HepG2 (cell line): ENCODE measurements around the gene KANSL1. TPM values are rescaled to one million over a fixed set of nuclear protein-coding genes. Genes with fewer than 3 reads are reported as not detected.

ENCODE experiments used
- ATAC-seq: fragments of 200-7000 bp; cut with Tn5 transposase; 3 replicates; pipeline ENCODE4 v1.9.1; 2020; ENCODE audit warnings: mild to moderate bottlenecking, moderate library complexity
- BruUV-seq: library from RNA; stranded (reverse); fragments of 400-500 nt; replicated peaks from 2 replicates; lab custom pipeline; 2021; lab: Mats Ljungman, UMichigan
- CTCF ChIA-PET: fragments of 300-600 bp; formaldehyde crosslinking; extraction: SDS; loops from one replicate; lab custom pipeline; 2021; ENCODE audit warnings: low total read pairs, inconsistent platforms, low intra/inter-chr PET ratio; lab: Yijun Ruan, JAX
- POLR2A ChIA-PET: fragments of 350-600 bp; sonication (Branson Sonifier 250); formaldehyde crosslinking; loops from one replicate; lab custom pipeline; 2020; ENCODE audit warnings: antibody characterized with exemption, inconsistent platforms; lab: Yijun Ruan, JAX
- DNase-seq: peaks from one replicate; pipeline ENCODE4 v3.0.0-alpha.2; 2015; ENCODE audit warnings: low spot score
- FAIRE-seq: peaks from 3 replicates; lab custom pipeline; 2011; peaks lifted over from hg19 to GRCh38; lab: Jason Lieb, UNC
- H2AFZ ChIP-seq: one replicate; pipeline ENCODE4 v1.6.1; 2011; ENCODE audit warnings: low read length, inconsistent platforms
- H3K27ac ChIP-seq: fragments of 300-600 bp; 3 replicates; pipeline ENCODE4 v1.8.0; 2011; ENCODE audit warnings: mixed run types, mild to moderate bottlenecking, mixed read lengths, low read length, inconsistent platforms; ENCODE audit not compliant: insufficient read depth; ENCODE audit errors: extremely low read length
- H3K27me3 ChIP-seq, 2 experiments: fragments of 200-600 bp in 1 of 2; 2 replicates in 1 of 2; 3 replicates in 1 of 2; pipeline versions ENCODE4 v1.6.0 to v1.8.0; 2011; ENCODE audit warnings: low read length in 2 of 2, mild to moderate bottlenecking in 2 of 2, moderate library complexity in 2 of 2, inconsistent platforms in 1 of 2; ENCODE audit not compliant: insufficient read depth in 2 of 2, control insufficient read depth in 1 of 2
- H3K36me3 ChIP-seq, 2 experiments: fragments of 200-600 bp in 1 of 2; replicated peaks in 1 of 2; 2 replicates in 1 of 2; 3 replicates in 1 of 2; pipeline versions ENCODE4 v1.5.1 to v1.8.0; 2011; ENCODE audit warnings: low read length in 2 of 2, inconsistent platforms in 1 of 2; ENCODE audit not compliant: insufficient read depth in 2 of 2, control insufficient read depth in 1 of 2
- H3K4me1 ChIP-seq: 2 replicates; pipeline ENCODE4 v1.5.1; 2012; ENCODE audit warnings: low read length, inconsistent platforms; ENCODE audit not compliant: insufficient read depth
- H3K4me2 ChIP-seq: 2 replicates; pipeline ENCODE4 v1.6.0; 2011; ENCODE audit warnings: low read depth, low read length, inconsistent platforms
- H3K4me3 ChIP-seq, 3 experiments: fragments of 200-600 bp in 1 of 3; sonication (generic), shearing (Covaris generic) in 1 of 3; replicated peaks in 1 of 3; 2 replicates each; pipeline ENCODE4 v1.5.1; 2011 to 2016; ENCODE audit warnings: low read length in 3 of 3, inconsistent platforms in 2 of 3, low read depth in 2 of 3, mild to moderate bottlenecking in 2 of 3, control low read depth in 1 of 3, mixed read lengths in 1 of 3; ENCODE audit not compliant: insufficient read depth in 1 of 3
- H3K79me2 ChIP-seq: one replicate; pipeline ENCODE4 v1.6.1; 2011; ENCODE audit warnings: low read length, inconsistent platforms; ENCODE audit not compliant: insufficient read depth
- H3K9ac ChIP-seq: 2 replicates; pipeline ENCODE4 v1.6.0; 2011; ENCODE audit warnings: mild to moderate bottlenecking, low read depth, low read length, inconsistent platforms; ENCODE audit not compliant: insufficient read depth
- H3K9me3 ChIP-seq: 2 replicates; pipeline ENCODE4 v1.5.1; 2012; ENCODE audit warnings: mild to moderate bottlenecking, low read length
- H4K20me1 ChIP-seq: 2 replicates; pipeline ENCODE4 v1.6.0; 2011; ENCODE audit warnings: inconsistent platforms, mild to moderate bottlenecking, low read length, moderate library complexity; ENCODE audit not compliant: insufficient read depth
- ARID5B ChIP-seq: IDR thresholded peaks from 2 replicates; pipeline ENCODE4 v1.4.0; 2020; ENCODE audit warnings: mild to moderate bottlenecking, missing genetic modification reagents
- HNF4G ChIP-seq, 2 experiments: sonication (generic) in 1 of 2; formaldehyde crosslinking in 1 of 2; IDR thresholded peaks; 2 replicates each; pipeline versions ENCODE4 v1.4.0 to v1.6.1; 2011 to 2020; ENCODE audit warnings: borderline replicate concordance in 2 of 2, low read depth in 2 of 2, mild to moderate bottlenecking in 2 of 2, low read length in 1 of 2, missing genetic modification reagents in 1 of 2, moderate library complexity in 1 of 2
- MAFF ChIP-seq: IDR thresholded peaks from 2 replicates; pipeline ENCODE4 v1.6.1; 2011; ENCODE audit warnings: low read depth, low read length, improper control_type of control experiment
- MIXL1 ChIP-seq: IDR thresholded peaks from 2 replicates; pipeline ENCODE4 v1.6.1; 2016
- MXD4 ChIP-seq: IDR thresholded peaks from 2 replicates; pipeline ENCODE4 v1.6.1; 2016; ENCODE audit warnings: mild to moderate bottlenecking, missing biosample characterization, missing genetic modification reagents
- PHF20 ChIP-seq: sonication (generic); formaldehyde crosslinking; IDR thresholded peaks from 2 replicates; pipeline ENCODE4 v1.5.0; 2020; ENCODE audit warnings: mild to moderate bottlenecking, missing genetic modification reagents
- POGK ChIP-seq: sonication (generic); formaldehyde crosslinking; conservative IDR thresholded peaks from 2 replicates; pipeline ENCODE4 v1.8.0; 2022; ENCODE audit warnings: mild to moderate bottlenecking, moderate library complexity, missing genetic modification reagents
- PRDM10 ChIP-seq: sonication (generic); formaldehyde crosslinking; IDR thresholded peaks from 2 replicates; pipeline ENCODE4 v1.4.0; 2020; ENCODE audit warnings: low read depth, missing genetic modification reagents
- SRF ChIP-seq: IDR thresholded peaks from 2 replicates; pipeline ENCODE4 v1.6.1; 2011; ENCODE audit warnings: mild to moderate bottlenecking, low read depth, low read length, moderate library complexity
- ZEB1 ChIP-seq: IDR thresholded peaks from 2 replicates; pipeline ENCODE4 v1.6.1; 2012; ENCODE audit warnings: mild to moderate bottlenecking, low read depth, inconsistent platforms; ENCODE audit not compliant: insufficient replicate concordance
- ZFP62 ChIP-seq: sonication (generic); formaldehyde crosslinking; IDR thresholded peaks from 2 replicates; pipeline ENCODE4 v1.4.0; 2020; ENCODE audit warnings: missing genetic modification reagents
- ZNF160 ChIP-seq: sonication (generic); formaldehyde crosslinking; IDR thresholded peaks from 2 replicates; pipeline ENCODE4 v1.8.0; 2022; ENCODE audit warnings: mild to moderate bottlenecking, inconsistent platforms, missing genetic modification reagents
- WGBS: methylation state at CpG from one replicate; pipeline ENCODE4 v1.1.6; 2017; ENCODE audit warnings: low lambda C conversion rate; 5-methylcytosine and 5-hydroxymethylcytosine counted together
- in situ Hi-C: cut with HindIII; loops from 2 replicates; pipeline ENCODE4 v1.10.0; 2017; ENCODE audit warnings: low pct_unique_long_range_greater_than_20kb; ENCODE audit not compliant: extremely low pct_ligation_motif_present
- intact Hi-C: fragments of 100-400 bp; cut with micrococcal nuclease; formaldehyde crosslinking; loops from one replicate; pipeline ENCODE4 v1.10.0; 2022; ENCODE audit not compliant: unreplicated experiment
- polyA plus RNA-seq, 8 experiments: library from polyadenylated mRNA; depleted of rRNA in 3 of 8; stranded (reverse) in 7 of 8; unstranded in 1 of 8; fragments of >200 nt; fragmentation: Illumina TruSeq in 4 of 8; extraction: Trizol in 4 of 8; gene quantifications; 2 replicates each; pipeline versions ENCODE4 v1.2.1 to v1.2.3, GENCODE V29; 2011 to 2016; ENCODE audit warnings: low read depth in 4 of 8, missing spikeins in 1 of 8, mixed read lengths in 1 of 8; ENCODE audit not compliant: insufficient read depth in 1 of 8
- total RNA-seq, 5 experiments: library from RNA; depleted of rRNA; stranded (reverse); fragments of >200 nt; fragmentation: Illumina TruSeq; extraction: Trizol; gene quantifications; 2 replicates each; pipeline ENCODE4 v1.2.3, GENCODE V29; 2016; ENCODE audit warnings: low read depth in 1 of 5

Gene KANSL1
- total and polyA plus RNA-seq, 2 of the 13 experiments (the other 11 are each of a cell fraction or from before 2014, with no cell fraction given): 24.0 to 59.6 TPM

GRCh38 chr17:46138473-46138872 lies 54.8 kb downstream of the KANSL1 start:
- no peak overlapping the region for H3K9ac ChIP-seq
- H3K4me3 ChIP-seq: no peak overlapping the region
- no peak overlapping the region for H3K27ac ChIP-seq
- H2AFZ ChIP-seq: no peak overlapping the region
- H3K9me3 ChIP-seq: no peaks in the 10 kb centered on the region
- H3K4me2 ChIP-seq: 0 out of 2 replicates have a peak overlapping the region, but pooled peaks have one; percentile 20
- FAIRE-seq (no peak), ATAC-seq (peak; percentile 49), DNase-seq (peak; percentile 27)
- in situ Hi-C loops: no loop called here
- no TSS peak for BruUV-seq
- peaks cover 84% of the 10 kb centered on the region for H4K20me1 ChIP-seq
- ChIA-PET CTCF (no interaction called here), POLR2A (no interaction called here)
- intact Hi-C loops: loop anchor here (5.0 kb wide), 1 partner anchor 39 kb away; no protein-coding TSS in a partner anchor
- 56% methylated on average over 3 of the region's 3 CpGs for WGBS
- peaks cover 0 to under 1% of the 10 kb centered on the region in 2 experiments; a peak in 1 of 5 replicates for H3K36me3 ChIP-seq
- no peaks in the 10 kb centered on the region for H3K27me3 ChIP-seq
- peaks cover 54% of the 10 kb centered on the region for H3K4me1 ChIP-seq
- peaks cover 97% of the 10 kb centered on the region for H3K79me2 ChIP-seq
- TF ChIP-seq PHF20 (CRISPR knock-in tag) (no peak), MAFF (no peak), MXD4 (CRISPR knock-in tag) (0 out of 2 replicates have a peak, but pooled peaks have one; percentile 11), MIXL1 (CRISPR knock-in tag) (peak; percentile 15; the same call in 1 of the 2 replicates), ZFP62 (CRISPR knock-in tag) (no peak), SRF (no peak), POGK (no peak), PRDM10 (CRISPR knock-in tag) (no peak), ZNF160 (no peak), ARID5B (0 out of 2 replicates have a peak, but pooled peaks have one; percentile 18), HNF4G (IDR thresholded peaks at IDR 0.05; ENCODE audit: borderline replicate concordance, low read depth, low read length) (peak; percentile 40; the same call in 1 of the 2 replicates), HNF4G (CRISPR knock-in tag; IDR thresholded peaks at IDR 0.05; ENCODE audit: borderline replicate concordance, low read depth) (no peak), ZEB1 (peak; percentile 39)
